ENCODE results near the gene C6orf132.
"Not testable (repeated sequence)": the region's sequence is repeated elsewhere in the genome, so short reads cannot be mapped to it uniquely, and the experiment has no call there.

C6orf132 gene

GRCh38 chr6:42142118-42142835 lies at the start of gene C6orf132:
TSS of gene C6orf132 (minus strand) at chr6:42142620. CDS start at chr6:42142444, 176 bp downstream.
- DNase-seq (ENCODE audit: low read depth in 3 of 3): no peak

- no peak for DNase-seq (ENCODE audit: low read depth in 3 of 3)
Observed at GRCh38 chr6:42190554-42191183, 48.2 kb upstream of the C6orf132 start.

GRCh38 chr6:42188406-42188805 lies 46.0 kb upstream of the C6orf132 start:
- DNase-seq (ENCODE audit: low read depth in 3 of 3): no peak

- no peak for DNase-seq (ENCODE audit: low read depth in 3 of 3)
Observed at GRCh38 chr6:42185597-42185996, 43.2 kb upstream of the C6orf132 start.

GRCh38 chr6:42184475-42184874 lies 42.1 kb upstream of the C6orf132 start:
- no peak for DNase-seq (ENCODE audit: low read depth in 3 of 3)

GRCh38 chr6:42182101-42182500 lies 39.7 kb upstream of the C6orf132 start:
- no peak for DNase-seq (ENCODE audit: low read depth in 3 of 3)

- peak in 2 of 3 donors; percentile 15 to 33 for DNase-seq (ENCODE audit: low read depth in 3 of 3)
Observed at GRCh38 chr6:42179945-42180313, 37.5 kb upstream of the C6orf132 start.

- DNase-seq (ENCODE audit: low read depth in 3 of 3): no peak
Observed at GRCh38 chr6:42179261-42179944, 37.0 kb upstream of the C6orf132 start.

- no peak for DNase-seq (ENCODE audit: low read depth in 3 of 3)
Observed at GRCh38 chr6:42177514-42178364, 35.3 kb upstream of the C6orf132 start.

- DNase-seq (ENCODE audit: low read depth in 3 of 3): no peak
Observed at GRCh38 chr6:42176981-42177380, 34.6 kb upstream of the C6orf132 start.

GRCh38 chr6:42175860-42176259 lies 33.4 kb upstream of the C6orf132 start:
- no peak for DNase-seq (ENCODE audit: low read depth in 3 of 3)

- DNase-seq (ENCODE audit: low read depth in 3 of 3): no peak
Observed at GRCh38 chr6:42173101-42173500, 30.7 kb upstream of the C6orf132 start, which contains the start of gene GUCA1A. TSS of gene GUCA1A (plus strand) at chr6:42173364. CDS start at chr6:42173614, 250 bp downstream.

- no peak for DNase-seq (ENCODE audit: low read depth in 3 of 3)
Observed at GRCh38 chr6:42171813-42172581, 29.6 kb upstream of the C6orf132 start.

- DNase-seq (ENCODE audit: low read depth in 3 of 3): not testable (repeated sequence)
Observed at GRCh38 chr6:42169780-42170179, 27.4 kb upstream of the C6orf132 start.

GRCh38 chr6:42168650-42169049 lies 26.2 kb upstream of the C6orf132 start:
- DNase-seq (ENCODE audit: low read depth in 3 of 3): no peak

GRCh38 chr6:42166444-42167141 lies 24.2 kb upstream of the C6orf132 start:
- peak; percentile 40 to 71 (median 52) for DNase-seq (ENCODE audit: low read depth in 3 of 3)

GRCh38 chr6:42165016-42165415 lies 22.6 kb upstream of the C6orf132 start:
- DNase-seq (ENCODE audit: low read depth in 3 of 3): no peak

GRCh38 chr6:42163981-42164380 lies 21.6 kb upstream of the C6orf132 start:
- no peak for DNase-seq (ENCODE audit: low read depth in 3 of 3)

- DNase-seq (ENCODE audit: low read depth in 3 of 3): no peak
Observed at GRCh38 chr6:42162812-42163211, 20.4 kb upstream of the C6orf132 start.

- DNase-seq (ENCODE audit: low read depth in 3 of 3): no peak
Observed at GRCh38 chr6:42162384-42162783, 20.0 kb upstream of the C6orf132 start.
